NT2/D1 (cell line): Measurements from ENCODE around the gene PPBP.
"Not testable (repeated sequence)": the region's sequence is repeated elsewhere in the genome, so short reads cannot be mapped to it uniquely, and the experiment has no call there.

Experiments used
- DNase-seq: peaks from one replicate; pipeline ENCODE4 v3.0.0-alpha.2; 2011; ENCODE audit warnings: low read depth, low spot score
- H3K27me3 ChIP-seq: 2 replicates; pipeline ENCODE4 v1.6.0; 2011; ENCODE audit warnings: mild to moderate bottlenecking; ENCODE audit not compliant: insufficient read length, insufficient read depth
- H3K36me3 ChIP-seq: 2 replicates; pipeline ENCODE4 v1.6.1; 2011; ENCODE audit warnings: mild to moderate bottlenecking, low read length, mixed read lengths; ENCODE audit not compliant: insufficient read depth, insufficient read length
- H3K4me1 ChIP-seq: 2 replicates; pipeline ENCODE4 v1.5.1; 2011; ENCODE audit not compliant: insufficient read depth, insufficient read length
- H3K4me3 ChIP-seq: 2 replicates; pipeline ENCODE4 v1.5.1; 2011; ENCODE audit warnings: low read depth; ENCODE audit not compliant: insufficient read length
- H3K9ac ChIP-seq: 2 replicates; pipeline ENCODE4 v1.6.0; 2011; ENCODE audit warnings: low read depth; ENCODE audit not compliant: insufficient read length
- H3K9me3 ChIP-seq: 2 replicates; pipeline ENCODE4 v1.5.1; 2011; ENCODE audit warnings: mild to moderate bottlenecking, low read length; ENCODE audit not compliant: insufficient read depth
- SUZ12 ChIP-seq: IDR thresholded peaks from 2 replicates; pipeline ENCODE4 v1.6.1; 2011; ENCODE audit not compliant: insufficient read length, insufficient read depth; ENCODE audit errors: extremely low read depth
- YY1 ChIP-seq: IDR thresholded peaks from 2 replicates; pipeline ENCODE4 v1.6.1; 2011; ENCODE audit not compliant: insufficient read length, insufficient read depth
- ZNF274 ChIP-seq: IDR thresholded peaks from 2 replicates; pipeline ENCODE4 v1.6.1; 2011; ENCODE audit warnings: mild to moderate bottlenecking, low read depth, low read length

Gene PPBP

DNA sequence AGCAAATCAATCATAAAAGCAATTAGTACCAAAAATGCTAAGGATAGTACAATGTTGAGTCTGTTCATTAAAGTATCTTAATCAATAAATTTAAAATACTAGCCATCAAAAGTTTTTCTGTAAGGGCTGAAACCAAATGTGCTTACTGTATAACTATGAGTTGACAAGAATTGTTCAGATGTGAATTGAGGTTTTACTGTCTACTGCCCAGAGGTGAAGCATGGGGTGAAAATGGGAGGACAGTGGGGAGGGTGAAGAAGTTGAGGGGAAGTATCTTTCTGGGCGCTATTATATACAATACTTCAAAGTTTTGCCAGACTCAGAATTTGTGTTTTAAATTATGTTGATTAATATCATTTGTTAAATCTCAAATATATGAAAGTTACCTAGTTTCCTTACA, 4.1 kb upstream of the PPBP start:
- Histone ChIP-seq H3K27me3 (no peaks in the 10 kb centered on the region), H3K36me3 (no peaks in the 10 kb centered on the region), H3K4me1 (no peaks in the 10 kb centered on the region), H3K9ac (no peak overlapping the region), H3K4me3 (no peak overlapping the region), H3K9me3 (no peaks in the 10 kb centered on the region)
- TF ChIP-seq SUZ12 (no peak), YY1 (no peak), ZNF274 (no peak)
- DNase-seq: no peak

DNA sequence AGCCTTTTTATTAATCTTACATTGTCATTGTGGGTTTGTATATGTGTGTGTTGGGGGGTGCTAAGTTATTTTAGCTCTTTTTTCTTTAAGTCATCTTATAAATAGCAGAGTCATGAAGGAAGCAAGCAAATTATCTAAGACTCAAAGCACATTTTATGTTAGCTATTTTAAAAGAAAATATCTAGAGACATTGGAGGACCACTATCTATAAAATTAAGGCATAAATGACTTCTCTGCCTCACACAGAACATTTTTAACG, 3.7 kb upstream of the PPBP start:
- Histone ChIP-seq H3K9me3 (no peaks in the 10 kb centered on the region), H3K27me3 (no peaks in the 10 kb centered on the region), H3K9ac (no peak overlapping the region), H3K36me3 (no peaks in the 10 kb centered on the region), H3K4me1 (no peaks in the 10 kb centered on the region), H3K4me3 (no peak overlapping the region)
- DNase-seq: no peak
- no peak for TF ChIP-seq ZNF274
- no peak for TF ChIP-seq YY1
- TF ChIP-seq SUZ12: no peak

DNA sequence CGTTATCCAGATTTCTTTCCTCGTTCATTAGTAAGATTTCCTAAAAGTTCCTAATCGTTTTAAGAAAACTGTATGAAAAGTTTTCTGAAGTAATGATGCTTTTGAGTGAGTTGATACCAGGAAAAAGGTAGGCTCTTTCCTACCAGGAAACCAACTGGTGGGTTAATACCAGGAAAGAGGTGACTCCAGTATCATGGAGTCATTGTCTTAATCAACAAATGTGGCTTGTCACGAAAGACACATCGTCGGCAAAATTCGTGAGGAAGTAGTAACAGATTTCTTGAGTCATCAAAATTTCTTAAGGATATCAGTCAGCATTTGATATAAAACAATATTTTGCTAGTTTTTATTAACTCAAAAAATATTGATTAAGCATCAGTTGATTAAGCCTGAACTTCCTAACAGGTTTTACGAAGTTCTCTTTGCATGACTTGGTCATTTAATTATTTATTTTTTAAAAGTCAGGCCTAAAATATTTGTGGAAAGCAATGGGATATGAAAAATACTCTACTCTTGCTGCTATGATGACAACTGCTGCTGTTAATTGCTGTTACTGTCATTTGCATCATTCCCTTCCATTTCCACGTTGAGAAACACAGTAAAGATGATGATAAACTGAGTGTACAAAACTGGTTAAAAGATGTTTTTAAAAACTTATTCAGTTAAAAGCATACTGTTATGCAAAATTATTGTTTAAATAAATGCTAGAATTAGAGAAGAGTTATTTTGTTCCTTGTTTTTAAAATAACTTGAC, 3.2 kb upstream of the PPBP start:
- Histone ChIP-seq H3K4me3 (no peak overlapping the region), H3K9ac (no peak overlapping the region), H3K9me3 (no peaks in the 10 kb centered on the region), H3K4me1 (no peaks in the 10 kb centered on the region), H3K36me3 (no peaks in the 10 kb centered on the region), H3K27me3 (no peaks in the 10 kb centered on the region)
- TF ChIP-seq ZNF274 (no peak), SUZ12 (no peak), YY1 (no peak)
- no peak for DNase-seq

DNA sequence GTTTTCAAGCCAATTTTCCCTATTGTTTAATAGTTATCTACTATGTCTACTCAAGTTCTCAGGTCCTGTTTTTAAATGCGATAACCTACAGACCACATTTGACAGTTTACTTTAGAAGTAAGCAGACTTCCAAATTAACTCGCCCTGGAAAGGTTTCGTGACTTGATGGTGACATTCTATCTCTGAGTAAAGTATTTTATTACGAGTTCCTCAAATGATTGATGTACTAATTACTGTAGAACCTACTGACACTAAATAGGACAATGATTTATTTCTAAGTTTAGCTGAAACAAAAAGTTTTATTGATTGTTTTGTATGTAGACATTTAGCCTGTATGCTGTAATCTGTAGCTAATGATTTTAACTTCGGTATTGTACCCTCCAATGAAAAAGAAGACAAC, 1.9 kb upstream of the PPBP start:
- no peak overlapping the region for H3K9ac ChIP-seq
- DNase-seq: no peak
- no peaks in the 10 kb centered on the region for H3K27me3 ChIP-seq
- no peaks in the 10 kb centered on the region for H3K9me3 ChIP-seq
- no peaks in the 10 kb centered on the region for H3K36me3 ChIP-seq
- H3K4me1 ChIP-seq: no peaks in the 10 kb centered on the region
- no peak for TF ChIP-seq ZNF274
- TF ChIP-seq SUZ12: no peak
- no peak for TF ChIP-seq YY1
- no peak overlapping the region for H3K4me3 ChIP-seq

DNA sequence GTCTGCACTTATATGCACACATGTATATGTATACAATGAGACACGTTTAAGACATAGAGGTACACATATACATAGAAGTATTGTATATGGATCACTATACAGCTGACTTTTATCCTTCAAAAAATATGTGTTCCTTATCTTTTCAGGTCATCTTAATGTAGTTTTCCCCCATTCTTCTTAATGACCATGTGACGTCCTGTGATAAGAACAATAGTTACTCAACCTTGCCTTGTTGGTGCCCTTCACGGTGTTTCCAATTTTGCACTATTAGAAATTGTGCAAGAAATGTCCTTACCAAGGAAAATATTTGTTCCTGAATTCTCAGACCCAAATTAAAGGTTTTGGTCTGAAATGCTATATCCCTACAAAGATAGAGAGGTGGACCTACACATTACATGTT, 1.0 kb upstream of the PPBP start:
- H3K9ac ChIP-seq: no peak overlapping the region
- H3K9me3 ChIP-seq: no peaks in the 10 kb centered on the region
- no peaks in the 10 kb centered on the region for H3K27me3 ChIP-seq
- DNase-seq: no peak
- H3K36me3 ChIP-seq: no peaks in the 10 kb centered on the region
- H3K4me3 ChIP-seq: no peak overlapping the region
- TF ChIP-seq YY1 (no peak), ZNF274 (no peak), SUZ12 (no peak)
- H3K4me1 ChIP-seq: no peaks in the 10 kb centered on the region

DNA sequence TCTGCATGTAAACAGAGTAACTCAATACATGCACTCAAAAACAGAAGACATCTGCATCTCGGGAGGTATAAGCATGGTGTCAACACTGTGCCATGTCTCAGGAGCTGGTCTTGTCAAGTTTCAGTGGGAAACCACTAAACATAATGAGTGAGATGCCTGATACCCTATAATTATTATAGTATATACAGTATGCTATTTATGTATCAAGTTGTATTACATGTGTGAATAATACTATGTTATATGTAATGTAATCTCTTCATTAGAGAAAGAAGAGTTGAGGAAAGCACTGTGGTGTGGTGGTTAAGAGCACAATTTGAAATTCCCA, 2.5 kb downstream of the PPBP start:
- DNase-seq: no peak

DNA sequence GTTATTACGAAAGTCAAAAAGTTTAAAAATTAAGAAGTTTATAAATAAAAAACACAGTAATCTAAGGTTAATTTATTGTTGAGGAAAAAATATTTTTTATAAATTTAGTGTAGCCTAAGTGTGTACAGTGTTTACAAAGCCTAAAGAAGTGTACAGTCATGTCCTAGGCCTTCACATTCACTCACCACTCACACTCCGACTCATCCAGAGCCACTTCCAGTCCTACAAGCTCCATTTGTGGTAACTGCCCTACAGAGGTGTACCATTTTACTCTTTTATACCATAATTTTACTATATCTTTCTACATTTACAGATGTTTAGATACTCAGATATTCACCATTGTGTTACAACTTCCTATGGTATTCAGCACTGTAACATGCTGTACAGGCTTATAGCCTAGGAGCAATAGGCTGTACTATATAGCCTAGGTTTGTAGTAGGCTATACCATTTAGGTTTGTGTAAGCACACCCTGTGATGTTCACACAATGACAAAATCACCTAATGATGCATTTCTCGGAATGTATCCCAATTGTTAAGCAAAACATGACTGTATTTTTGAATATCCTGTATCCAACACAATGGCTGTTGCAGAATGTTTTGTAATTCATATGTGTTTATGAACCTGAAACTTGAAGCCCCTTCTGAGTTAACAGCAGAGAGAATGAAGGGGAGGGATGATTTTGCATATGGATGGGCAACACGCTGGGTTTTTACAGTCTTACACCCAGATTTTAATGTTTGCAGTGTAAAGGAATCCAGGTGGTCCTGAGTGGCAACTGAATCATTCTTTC, 3.1 kb downstream of the PPBP start:
- H3K9ac ChIP-seq: no peak overlapping the region
- TF ChIP-seq SUZ12 (no peak), YY1 (no peak), ZNF274 (no peak)
- peak; percentile 38 for DNase-seq
- no peak overlapping the region for H3K4me3 ChIP-seq
- no peaks in the 10 kb centered on the region for H3K9me3 ChIP-seq
- H3K4me1 ChIP-seq: no peaks in the 10 kb centered on the region
- H3K27me3 ChIP-seq: no peaks in the 10 kb centered on the region
- no peaks in the 10 kb centered on the region for H3K36me3 ChIP-seq

More for the DNA sequence above, 2.5 kb downstream of the PPBP start:
- no peaks in the 10 kb centered on the region for H3K4me1 ChIP-seq
- no peaks in the 10 kb centered on the region for H3K9me3 ChIP-seq
- H3K36me3 ChIP-seq: no peaks in the 10 kb centered on the region
- TF ChIP-seq YY1 (no peak), SUZ12 (no peak), ZNF274 (no peak)
- H3K9ac ChIP-seq: no peak overlapping the region
- no peaks in the 10 kb centered on the region for H3K27me3 ChIP-seq
- H3K4me3 ChIP-seq: no peak overlapping the region

DNA sequence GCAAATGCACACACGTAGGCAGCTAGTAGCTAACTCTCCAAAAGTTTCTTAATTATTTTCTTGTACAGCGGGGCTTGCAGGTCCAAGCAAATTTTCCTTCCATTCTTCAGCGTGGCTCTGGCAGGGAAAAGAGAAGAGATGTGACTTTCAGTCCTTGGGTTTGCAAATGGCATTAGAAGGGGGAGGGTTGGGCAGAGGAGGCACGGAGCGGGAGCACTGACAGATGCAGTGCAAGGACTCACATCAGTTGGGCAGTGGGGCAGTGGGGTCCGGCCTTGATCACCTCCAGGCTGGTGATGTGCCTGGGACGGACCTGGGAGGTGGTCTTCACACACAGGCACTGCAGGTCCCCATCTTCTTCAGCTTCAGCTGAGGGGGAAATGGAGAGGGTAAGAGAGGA, 6.8 kb downstream of the PPBP start:
- H3K27me3 ChIP-seq, DNase-seq, H3K9me3 ChIP-seq, H3K4me3 ChIP-seq, H3K9ac ChIP-seq, H3K36me3 ChIP-seq, H3K4me1 ChIP-seq: not testable (repeated sequence)
